ENCODE data around the gene PSAPL1.

PSAPL1 gene

GRCh38 chr4:7420661-7421040 lies 14.1 kb downstream of the PSAPL1 start:
- in situ Hi-C loops (cut with HindIII; ENCODE audit: low sequenced_read_pairs), result no loop called here

GRCh38 chr4:7419961-7420660 lies 14.6 kb downstream of the PSAPL1 start:
- in situ Hi-C loops (cut with HindIII; ENCODE audit: low sequenced_read_pairs), result no loop called here

GRCh38 chr4:7418131-7418943 lies 16.4 kb downstream of the PSAPL1 start:
- in situ Hi-C loops (cut with HindIII; ENCODE audit: low sequenced_read_pairs), result no loop called here

GRCh38 chr4:7417639-7418038 lies 17.1 kb downstream of the PSAPL1 start:
- in situ Hi-C loops (cut with HindIII; ENCODE audit: low sequenced_read_pairs), result no loop called here

GRCh38 chr4:7416745-7417432 lies 17.8 kb downstream of the PSAPL1 start:
- in situ Hi-C loops (cut with HindIII; ENCODE audit: low sequenced_read_pairs), result no loop called here

GRCh38 chr4:7415927-7416686 lies 18.6 kb downstream of the PSAPL1 start:
- in situ Hi-C loops (cut with HindIII; ENCODE audit: low sequenced_read_pairs), result no loop called here

GRCh38 chr4:7414736-7415510 lies 19.8 kb downstream of the PSAPL1 start:
- in situ Hi-C loops (cut with HindIII; ENCODE audit: low sequenced_read_pairs), result no loop called here

GRCh38 chr4:7414046-7414445 lies 20.7 kb downstream of the PSAPL1 start:
- in situ Hi-C loops (cut with HindIII; ENCODE audit: low sequenced_read_pairs), result no loop called here

GRCh38 chr4:7412554-7412912 lies 22.2 kb downstream of the PSAPL1 start:
- in situ Hi-C loops (cut with HindIII; ENCODE audit: low sequenced_read_pairs), result no loop called here

- in situ Hi-C loops (cut with HindIII; ENCODE audit: low sequenced_read_pairs), result no loop called here
Observed at GRCh38 chr4:7411896-7412553, 22.7 kb downstream of the PSAPL1 start.

GRCh38 chr4:7411491-7411890 lies 23.2 kb downstream of the PSAPL1 start:
- in situ Hi-C loops (cut with HindIII; ENCODE audit: low sequenced_read_pairs), result no loop called here

GRCh38 chr4:7410446-7410845 lies 24.3 kb downstream of the PSAPL1 start:
- in situ Hi-C loops (cut with HindIII; ENCODE audit: low sequenced_read_pairs), result no loop called here

GRCh38 chr4:7408166-7408565 lies 26.6 kb downstream of the PSAPL1 start:
- in situ Hi-C loops (cut with HindIII; ENCODE audit: low sequenced_read_pairs), result no loop called here

- in situ Hi-C loops (cut with HindIII; ENCODE audit: low sequenced_read_pairs), result loop anchor here (5.0 kb wide), 1 partner anchor 59 kb away; no protein-coding TSS in a partner anchor
Observed at GRCh38 chr4:7403001-7403400, 31.7 kb downstream of the PSAPL1 start.

GRCh38 chr4:7402526-7402925 lies 32.2 kb downstream of the PSAPL1 start:
- in situ Hi-C loops (cut with HindIII; ENCODE audit: low sequenced_read_pairs), result loop anchor here (5.0 kb wide), 1 partner anchor 60 kb away; no protein-coding TSS in a partner anchor

GRCh38 chr4:7400671-7401298 lies 33.9 kb downstream of the PSAPL1 start:
- in situ Hi-C loops (cut with HindIII; ENCODE audit: low sequenced_read_pairs), result loop anchor here (5.0 kb wide), 1 partner anchor 62 kb away; no protein-coding TSS in a partner anchor

GRCh38 chr4:7399440-7400234 lies 35.1 kb downstream of the PSAPL1 start:
- in situ Hi-C loops (cut with HindIII; ENCODE audit: low sequenced_read_pairs), result loop anchor here (5.0 to 10.0 kb wide), 2 partner anchors 63 to 295 kb away; no protein-coding TSS in a partner anchor

- in situ Hi-C loops (cut with HindIII; ENCODE audit: low sequenced_read_pairs), result loop anchor here (10.0 kb wide), 1 partner anchor 296 kb away; no protein-coding TSS in a partner anchor
Observed at GRCh38 chr4:7398788-7399439, 35.8 kb downstream of the PSAPL1 start.
